NCI-H748 (cell line): ENCODE measurements around the gene ENPP5.
"Not testable (repeated sequence)": the region's sequence is repeated elsewhere in the genome, so short reads cannot be mapped to it uniquely, and the experiment has no call there.

ENCODE experiments used
- DNase-seq: peaks from one replicate; lab custom pipeline; 2025; ENCODE audit not compliant: unreplicated experiment; lab: John Stamatoyannopoulos, UW

The ENPP5 gene

GRCh38 chr6:46175976-46176375 is 5.2 kb upstream of the ENPP5 start:
- no peak for DNase-seq

GRCh38 chr6:46175446-46175845 is 4.7 kb upstream of the ENPP5 start:
- DNase-seq = no peak

- DNase-seq = no peak
These were observed 4.1 kb upstream of the ENPP5 start for GRCh38 chr6:46174904-46175303.

- DNase-seq = no peak
These were observed 1.4 kb upstream of the ENPP5 start for GRCh38 chr6:46172176-46172575.

- DNase-seq = no peak
These were observed 10.7 kb downstream of the ENPP5 start for GRCh38 chr6:46160102-46160501.

GRCh38 chr6:46159229-46159628 is 11.6 kb downstream of the ENPP5 start:
- DNase-seq = no peak

GRCh38 chr6:46156701-46157100 is 14.1 kb downstream of the ENPP5 start:
- DNase-seq = no peak

- DNase-seq = not testable (repeated sequence)
These were observed 21.7 kb downstream of the ENPP5 start for GRCh38 chr6:46149066-46149465.

- no peak for DNase-seq
These were observed 26.5 kb downstream of the ENPP5 start for GRCh38 chr6:46144270-46144669.

- no peak for DNase-seq
These were observed 32.5 kb downstream of the ENPP5 start for GRCh38 chr6:46138281-46138680.

- no peak for DNase-seq
These were observed 33.4 kb downstream of the ENPP5 start for GRCh38 chr6:46137387-46137786.

GRCh38 chr6:46136831-46137230 is 33.9 kb downstream of the ENPP5 start:
- no peak for DNase-seq

- no peak for DNase-seq
These were observed 35.6 kb downstream of the ENPP5 start for GRCh38 chr6:46135176-46135575.

- DNase-seq = no peak
These were observed 36.6 kb downstream of the ENPP5 start for GRCh38 chr6:46134216-46134615.

GRCh38 chr6:46131291-46131690 is 39.5 kb downstream of the ENPP5 start:
- DNase-seq = not testable (repeated sequence)

GRCh38 chr6:46130666-46131065 is 40.1 kb downstream of the ENPP5 start:
- DNase-seq = peak; percentile 55

GRCh38 chr6:46129629-46130511 is 40.9 kb downstream of the ENPP5 start, which contains the start of gene ENPP4:
Gene ENPP4 (plus strand): TSS chr6:46129989. CDS start chr6:46139584, 9,595 bp downstream.
- peak; percentile 98 for DNase-seq

GRCh38 chr6:46129291-46129628 is 41.5 kb downstream of the ENPP5 start:
- DNase-seq = peak; percentile 83

- DNase-seq = no peak
These were observed 42.3 kb downstream of the ENPP5 start for GRCh38 chr6:46128476-46128875.

GRCh38 chr6:46119679-46120078 is 51.1 kb downstream of the ENPP5 start:
- peak; percentile 32 for DNase-seq

- DNase-seq = no peak
These were observed 51.9 kb downstream of the ENPP5 start for GRCh38 chr6:46118836-46119235.

- no peak for DNase-seq
These were observed 52.6 kb downstream of the ENPP5 start for GRCh38 chr6:46118157-46118556.

- no peak for DNase-seq
These were observed 54.5 kb downstream of the ENPP5 start for GRCh38 chr6:46116289-46116688.
